Measurements from ENCODE around the gene MINDY4.

DNA sequence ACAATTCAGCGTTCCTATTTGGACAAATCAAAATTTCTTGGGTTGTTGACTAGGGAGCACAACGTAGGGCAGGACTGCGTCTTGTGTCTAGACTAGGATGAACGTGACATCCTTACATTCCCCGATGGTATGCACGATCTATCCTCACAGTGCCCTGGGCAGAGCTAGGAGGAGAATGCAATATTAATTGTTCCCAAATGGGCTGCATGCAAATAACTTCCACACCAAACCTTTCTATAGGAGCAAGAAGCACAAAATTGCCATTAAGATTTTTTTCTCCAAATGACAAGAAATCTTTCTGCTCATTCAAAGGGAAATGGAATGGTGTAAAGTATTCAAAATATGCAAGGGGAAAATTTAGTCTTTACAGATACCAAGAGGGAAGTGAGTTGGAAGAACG lies 119.0 kb downstream of the MINDY4 start:
- TF ChIP-seq, protein P1, sequence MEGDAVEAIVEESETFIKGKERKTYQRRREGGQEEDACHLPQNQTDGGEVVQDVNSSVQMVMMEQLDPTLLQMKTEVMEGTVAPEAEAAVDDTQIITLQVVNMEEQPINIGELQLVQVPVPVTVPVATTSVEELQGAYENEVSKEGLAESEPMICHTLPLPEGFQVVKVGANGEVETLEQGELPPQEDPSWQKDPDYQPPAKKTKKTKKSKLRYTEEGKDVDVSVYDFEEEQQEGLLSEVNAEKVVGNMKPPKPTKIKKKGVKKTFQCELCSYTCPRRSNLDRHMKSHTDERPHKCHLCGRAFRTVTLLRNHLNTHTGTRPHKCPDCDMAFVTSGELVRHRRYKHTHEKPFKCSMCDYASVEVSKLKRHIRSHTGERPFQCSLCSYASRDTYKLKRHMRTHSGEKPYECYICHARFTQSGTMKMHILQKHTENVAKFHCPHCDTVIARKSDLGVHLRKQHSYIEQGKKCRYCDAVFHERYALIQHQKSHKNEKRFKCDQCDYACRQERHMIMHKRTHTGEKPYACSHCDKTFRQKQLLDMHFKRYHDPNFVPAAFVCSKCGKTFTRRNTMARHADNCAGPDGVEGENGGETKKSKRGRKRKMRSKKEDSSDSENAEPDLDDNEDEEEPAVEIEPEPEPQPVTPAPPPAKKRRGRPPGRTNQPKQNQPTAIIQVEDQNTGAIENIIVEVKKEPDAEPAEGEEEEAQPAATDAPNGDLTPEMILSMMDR (CRISPR knock-in tag; IDR thresholded peaks at IDR 0.05), result no peak
- TF ChIP-seq ZBTB7A (CRISPR knock-in tag; IDR thresholded peaks at IDR 0.05), result no peak

Data from HepG2 (cell line).